SH-SY5Y (cell line): Measurements from ENCODE around the gene ZNF26.

Experiments used
- GATA2 ChIP-seq: IDR thresholded peaks from 2 replicates; pipeline ENCODE4 v1.6.1; 2011; ENCODE audit warnings: mild to moderate bottlenecking, low read depth, low read length
- GATA3 ChIP-seq: IDR thresholded peaks from 2 replicates; pipeline ENCODE4 v1.6.1; 2011; ENCODE audit warnings: low read depth, mild to moderate bottlenecking, low read length, moderate library complexity

GRCh38 chr12:133058203-133059113 lies 72.3 kb downstream of the ZNF26 start:
- TF ChIP-seq GATA2 (no peak), GATA3 (no peak)
